ENCODE data around the gene FCHO1. TPM values are rescaled to one million over a fixed set of nuclear protein-coding genes. Genes with fewer than 3 reads are reported as not detected.

FCHO1 gene, protein sequence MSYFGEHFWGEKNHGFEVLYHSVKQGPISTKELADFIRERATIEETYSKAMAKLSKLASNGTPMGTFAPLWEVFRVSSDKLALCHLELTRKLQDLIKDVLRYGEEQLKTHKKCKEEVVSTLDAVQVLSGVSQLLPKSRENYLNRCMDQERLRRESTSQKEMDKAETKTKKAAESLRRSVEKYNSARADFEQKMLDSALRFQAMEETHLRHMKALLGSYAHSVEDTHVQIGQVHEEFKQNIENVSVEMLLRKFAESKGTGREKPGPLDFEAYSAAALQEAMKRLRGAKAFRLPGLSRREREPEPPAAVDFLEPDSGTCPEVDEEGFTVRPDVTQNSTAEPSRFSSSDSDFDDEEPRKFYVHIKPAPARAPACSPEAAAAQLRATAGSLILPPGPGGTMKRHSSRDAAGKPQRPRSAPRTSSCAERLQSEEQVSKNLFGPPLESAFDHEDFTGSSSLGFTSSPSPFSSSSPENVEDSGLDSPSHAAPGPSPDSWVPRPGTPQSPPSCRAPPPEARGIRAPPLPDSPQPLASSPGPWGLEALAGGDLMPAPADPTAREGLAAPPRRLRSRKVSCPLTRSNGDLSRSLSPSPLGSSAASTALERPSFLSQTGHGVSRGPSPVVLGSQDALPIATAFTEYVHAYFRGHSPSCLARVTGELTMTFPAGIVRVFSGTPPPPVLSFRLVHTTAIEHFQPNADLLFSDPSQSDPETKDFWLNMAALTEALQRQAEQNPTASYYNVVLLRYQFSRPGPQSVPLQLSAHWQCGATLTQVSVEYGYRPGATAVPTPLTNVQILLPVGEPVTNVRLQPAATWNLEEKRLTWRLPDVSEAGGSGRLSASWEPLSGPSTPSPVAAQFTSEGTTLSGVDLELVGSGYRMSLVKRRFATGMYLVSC
- total RNA-seq, result 0.98 and 2.2 TPM in 2 replicates
- long read RNA-seq, result 0 reads

DNA sequence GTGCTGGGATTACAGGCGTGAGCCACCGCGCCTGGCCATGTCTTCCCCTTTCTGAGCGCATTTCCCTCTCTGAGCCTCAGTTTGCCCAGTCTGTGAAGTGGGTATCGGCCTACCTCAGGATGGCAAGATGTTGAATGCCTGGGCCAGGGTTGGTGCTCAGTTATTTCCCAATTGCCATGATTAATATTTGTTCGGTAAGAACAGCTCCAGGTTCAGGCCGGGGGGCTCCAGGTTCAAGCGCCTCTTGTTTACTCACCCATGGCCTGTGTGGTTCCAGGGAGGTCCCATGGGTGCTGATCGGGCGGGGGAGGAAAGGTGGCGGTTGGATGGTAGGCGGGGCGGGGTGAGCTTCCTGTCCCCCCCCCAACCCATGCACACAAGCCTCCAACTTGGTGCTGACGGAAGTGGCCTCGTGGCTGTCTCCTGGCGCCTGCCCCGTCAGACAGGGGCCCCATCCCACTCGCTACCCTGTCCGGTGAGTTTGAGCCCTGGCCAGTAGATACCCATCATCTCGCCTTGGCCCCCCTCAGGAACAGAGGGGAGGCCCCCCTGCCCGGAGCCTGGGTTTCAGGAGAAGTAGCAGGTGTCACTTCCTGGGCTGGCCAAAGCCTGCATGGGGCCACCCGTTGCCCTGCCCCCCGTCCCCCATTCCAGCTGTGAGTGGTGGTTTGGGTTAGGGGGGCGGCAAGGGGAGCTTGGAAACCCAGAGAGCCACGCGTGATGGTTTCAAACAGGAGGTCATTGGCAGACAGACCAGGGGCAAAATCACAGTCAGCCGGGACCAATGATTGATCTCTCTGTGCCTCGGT lies at the start of gene FCHO1:
Gene FCHO1, plus strand, starts transcription at position 375 of the 809 bp plus-strand sequence. CDS start 3,688 bp downstream, outside the sequence.
- no peak within 1 kb of the TSS for H3K27ac Mint-ChIP-seq
- H3K27me3 Mint-ChIP-seq, result peaks cover 17% of the 10 kb centered on the region
- no peaks in the 10 kb centered on the region for H3K9me3 Mint-ChIP-seq (ENCODE audit: low read depth)
- H3K36me3 Mint-ChIP-seq (ENCODE audit: insufficient read depth), result no peaks in the 10 kb centered on the region
- H3K4me1 Mint-ChIP-seq (ENCODE audit: low read depth), result no peaks in the 10 kb centered on the region
- TF ChIP-seq, protein P1, sequence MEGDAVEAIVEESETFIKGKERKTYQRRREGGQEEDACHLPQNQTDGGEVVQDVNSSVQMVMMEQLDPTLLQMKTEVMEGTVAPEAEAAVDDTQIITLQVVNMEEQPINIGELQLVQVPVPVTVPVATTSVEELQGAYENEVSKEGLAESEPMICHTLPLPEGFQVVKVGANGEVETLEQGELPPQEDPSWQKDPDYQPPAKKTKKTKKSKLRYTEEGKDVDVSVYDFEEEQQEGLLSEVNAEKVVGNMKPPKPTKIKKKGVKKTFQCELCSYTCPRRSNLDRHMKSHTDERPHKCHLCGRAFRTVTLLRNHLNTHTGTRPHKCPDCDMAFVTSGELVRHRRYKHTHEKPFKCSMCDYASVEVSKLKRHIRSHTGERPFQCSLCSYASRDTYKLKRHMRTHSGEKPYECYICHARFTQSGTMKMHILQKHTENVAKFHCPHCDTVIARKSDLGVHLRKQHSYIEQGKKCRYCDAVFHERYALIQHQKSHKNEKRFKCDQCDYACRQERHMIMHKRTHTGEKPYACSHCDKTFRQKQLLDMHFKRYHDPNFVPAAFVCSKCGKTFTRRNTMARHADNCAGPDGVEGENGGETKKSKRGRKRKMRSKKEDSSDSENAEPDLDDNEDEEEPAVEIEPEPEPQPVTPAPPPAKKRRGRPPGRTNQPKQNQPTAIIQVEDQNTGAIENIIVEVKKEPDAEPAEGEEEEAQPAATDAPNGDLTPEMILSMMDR (IDR thresholded peaks at IDR 0.05; ENCODE audit: unreplicated experiment), result no peak
- no peak within 1 kb of the TSS for H3K4me3 Mint-ChIP-seq (ENCODE audit: low read depth)
- DNase-seq (ENCODE audit: low spot score, unreplicated experiment), result no peak

DNA sequence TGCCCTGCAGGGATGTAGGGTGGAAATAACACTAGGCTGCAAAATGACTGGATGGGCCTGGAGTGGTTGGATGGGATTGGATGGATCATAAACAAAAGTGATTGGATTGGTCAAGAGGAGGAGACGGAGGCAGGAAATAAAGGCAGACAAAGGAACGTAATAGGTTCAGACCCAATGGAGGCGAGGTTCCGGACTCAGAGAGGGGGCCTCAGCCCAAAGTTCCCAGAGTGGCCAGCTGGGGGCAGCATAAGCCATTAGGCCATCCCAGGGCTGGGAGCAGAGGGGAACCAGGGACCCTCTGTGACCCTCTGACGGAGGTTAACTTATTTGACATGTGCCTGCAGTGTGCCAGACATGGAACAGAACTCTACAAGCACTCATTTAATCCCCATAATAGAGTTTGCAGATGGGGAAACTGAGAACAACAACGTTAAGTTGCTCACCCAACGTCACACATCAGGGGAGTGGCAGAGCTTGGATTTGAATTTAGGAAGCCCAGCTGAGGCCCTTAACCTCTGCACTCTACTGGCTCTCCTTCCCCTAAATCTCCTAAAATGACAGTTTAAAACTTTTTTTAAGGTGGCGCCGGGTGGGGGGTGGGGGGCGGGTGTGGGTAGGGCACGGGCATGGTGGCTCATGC lies 47.3 kb upstream of the FCHO1 start:
- H3K36me3 Mint-ChIP-seq (ENCODE audit: insufficient read depth), result no peaks in the 10 kb centered on the region
- DNase-seq (ENCODE audit: low spot score, unreplicated experiment), result no peak
- no peaks in the 10 kb centered on the region for H3K9me3 Mint-ChIP-seq (ENCODE audit: low read depth)
- TF ChIP-seq, protein P1 (IDR thresholded peaks at IDR 0.05; ENCODE audit: unreplicated experiment), result peak; percentile 68
- H3K27me3 Mint-ChIP-seq, result peaks cover 26% of the 10 kb centered on the region
- no peaks in the 10 kb centered on the region for H3K4me1 Mint-ChIP-seq (ENCODE audit: low read depth)
- no peak overlapping the region for H3K4me3 Mint-ChIP-seq (ENCODE audit: low read depth)
- no peak overlapping the region for H3K27ac Mint-ChIP-seq

DNA sequence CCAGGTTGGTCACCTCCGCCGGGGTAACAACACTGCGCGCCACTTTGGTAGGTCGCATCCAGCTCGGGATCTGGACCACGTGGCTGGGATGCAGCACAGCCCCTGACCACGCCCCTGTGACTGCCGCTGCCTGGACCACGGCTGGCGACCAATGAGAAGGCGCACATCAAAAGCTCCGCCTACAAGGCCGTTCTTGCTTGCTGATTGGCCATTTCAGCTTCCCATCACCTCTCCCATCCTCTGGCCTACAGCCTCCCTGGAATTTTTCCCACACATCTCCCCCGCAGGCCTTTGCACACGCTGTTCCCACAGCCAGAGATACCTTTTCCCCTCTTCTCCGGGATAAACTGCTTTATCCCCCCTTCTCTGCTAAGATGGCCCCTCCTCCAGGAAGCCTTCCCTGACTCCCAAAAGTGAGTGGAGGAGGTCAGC lies 44.5 kb upstream of the FCHO1 start:
- TF ChIP-seq, protein P1 (IDR thresholded peaks at IDR 0.05; ENCODE audit: unreplicated experiment), result no peak
- Mint-ChIP-seq H3K27ac (no peak overlapping the region), H3K36me3 (ENCODE audit: insufficient read depth) (no peaks in the 10 kb centered on the region), H3K9me3 (ENCODE audit: low read depth) (no peaks in the 10 kb centered on the region), H3K4me1 (ENCODE audit: low read depth) (peaks cover under 1% of the 10 kb centered on the region), H3K4me3 (ENCODE audit: low read depth) (no peak overlapping the region), H3K27me3 (peaks cover 13% of the 10 kb centered on the region)
- no peak for DNase-seq (ENCODE audit: low spot score, unreplicated experiment)

DNA sequence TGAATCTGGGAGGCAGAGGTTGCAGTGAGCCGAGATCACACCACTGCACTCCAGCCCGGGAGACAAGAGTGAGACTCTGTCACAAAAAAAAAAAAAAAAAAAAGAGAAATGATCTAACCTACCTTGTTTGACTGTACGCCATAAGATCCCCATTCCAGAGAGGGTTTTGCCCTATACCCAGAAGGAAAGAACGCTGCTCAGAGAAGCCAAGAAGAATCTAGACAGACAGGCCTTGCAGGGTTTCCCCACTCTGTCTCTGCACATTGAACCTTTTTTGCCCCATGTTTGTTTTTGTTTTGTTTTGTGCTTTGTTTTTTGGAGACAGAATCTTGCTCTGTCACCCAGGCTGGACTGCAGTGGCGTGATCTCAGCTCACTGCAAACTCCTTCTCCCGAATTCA lies 39.4 kb upstream of the FCHO1 start:
- no peak overlapping the region for H3K4me3 Mint-ChIP-seq (ENCODE audit: low read depth)
- TF ChIP-seq, protein P1 (IDR thresholded peaks at IDR 0.05; ENCODE audit: unreplicated experiment), result no peak
- DNase-seq (ENCODE audit: low spot score, unreplicated experiment), result no peak
- H3K36me3 Mint-ChIP-seq (ENCODE audit: insufficient read depth), result no peaks in the 10 kb centered on the region
- no peaks in the 10 kb centered on the region for H3K9me3 Mint-ChIP-seq (ENCODE audit: low read depth)
- peaks cover 1% of the 10 kb centered on the region for H3K4me1 Mint-ChIP-seq (ENCODE audit: low read depth)
- H3K27ac Mint-ChIP-seq, result no peak overlapping the region
- peaks cover 5% of the 10 kb centered on the region for H3K27me3 Mint-ChIP-seq
